ENCODE results near the gene HS3ST4.
"Not testable (repeated sequence)": the region's sequence is repeated elsewhere in the genome, so short reads cannot be mapped to it uniquely, and the experiment has no call there.

HS3ST4 gene

GRCh38 chr16:26098206-26098605, 406.4 kb downstream of the HS3ST4 start:
- DNase-seq (ENCODE audit: low read depth in 2 of 2), result not testable (repeated sequence)

GRCh38 chr16:26102369-26102768, 410.6 kb downstream of the HS3ST4 start:
- DNase-seq (ENCODE audit: low read depth in 2 of 2), result no peak

GRCh38 chr16:26108836-26109505, 417.2 kb downstream of the HS3ST4 start:
- no peak for DNase-seq (ENCODE audit: low read depth in 2 of 2)

GRCh38 chr16:26111900-26112299, 420.1 kb downstream of the HS3ST4 start:
- DNase-seq (ENCODE audit: low read depth in 2 of 2), result no peak

- no peak for DNase-seq (ENCODE audit: low read depth in 2 of 2)
Measured at GRCh38 chr16:26118575-26118974, 426.8 kb downstream of the HS3ST4 start.

GRCh38 chr16:26120729-26121128, 429.0 kb downstream of the HS3ST4 start:
- DNase-seq (ENCODE audit: low read depth in 2 of 2), result no peak

- DNase-seq (ENCODE audit: low read depth in 2 of 2), result no peak
Measured at GRCh38 chr16:26128296-26128695, 436.5 kb downstream of the HS3ST4 start.

GRCh38 chr16:26129997-26130396, 438.2 kb downstream of the HS3ST4 start:
- no peak for DNase-seq (ENCODE audit: low read depth in 2 of 2)

- DNase-seq (ENCODE audit: low read depth in 2 of 2), result no peak
Measured at GRCh38 chr16:26133416-26134093, 441.8 kb downstream of the HS3ST4 start.

- DNase-seq (ENCODE audit: low read depth in 2 of 2), result no peak
Measured at GRCh38 chr16:26134588-26134987, 442.8 kb downstream of the HS3ST4 start.

- no peak for DNase-seq (ENCODE audit: low read depth in 2 of 2)
Measured at GRCh38 chr16:26137956-26138355, 446.2 kb downstream of the HS3ST4 start.

- no peak for DNase-seq (ENCODE audit: low read depth in 2 of 2)
Measured at GRCh38 chr16:26139091-26139490, 447.3 kb downstream of the HS3ST4 start.

GRCh38 chr16:26139884-26140283, 448.1 kb downstream of the HS3ST4 start:
- no peak for DNase-seq (ENCODE audit: low read depth in 2 of 2)

- DNase-seq (ENCODE audit: low read depth in 2 of 2), result no peak
Measured at GRCh38 chr16:26149364-26150190, 457.8 kb downstream of the HS3ST4 start.

- DNase-seq (ENCODE audit: low read depth in 2 of 2), result no peak
Measured at GRCh38 chr16:26155221-26155620, 463.5 kb downstream of the HS3ST4 start.

- DNase-seq (ENCODE audit: low read depth in 2 of 2), result no peak
Measured at GRCh38 chr16:26157319-26157718, 465.6 kb downstream of the HS3ST4 start.

GRCh38 chr16:26158142-26158759, 466.5 kb downstream of the HS3ST4 start:
- DNase-seq (ENCODE audit: low read depth in 2 of 2), result no peak

GRCh38 chr16:26161461-26162180, 469.9 kb downstream of the HS3ST4 start:
- DNase-seq (ENCODE audit: low read depth in 2 of 2), result no peak

GRCh38 chr16:26169473-26169872, 477.7 kb downstream of the HS3ST4 start:
- DNase-seq (ENCODE audit: low read depth in 2 of 2), result no peak

- no peak for DNase-seq (ENCODE audit: low read depth in 2 of 2)
Measured at GRCh38 chr16:26175944-26176343, 484.2 kb downstream of the HS3ST4 start.

- DNase-seq (ENCODE audit: low read depth in 2 of 2), result no peak
Measured at GRCh38 chr16:26177438-26177837, 485.7 kb downstream of the HS3ST4 start.

- no peak for DNase-seq (ENCODE audit: low read depth in 2 of 2)
Measured at GRCh38 chr16:26178298-26178697, 486.5 kb downstream of the HS3ST4 start.

Data from stimulated activated CD4-positive, alpha-beta T cell treated with anti-CD3 and anti-CD28 coated beads, Interleukin-1b, Interleukin-23, amount 100 ng/mL, for 4 hours (primary cell).